ENCODE results near the gene YWHAB.
"Not testable (repeated sequence)": the region's sequence is repeated elsewhere in the genome, so short reads cannot be mapped to it uniquely, and the experiment has no call there.

YWHAB gene

GRCh38 chr20:44856856-44857448 is 28.6 kb upstream of the YWHAB start:
- DNase-seq (ENCODE audit: low read depth): no peak
- H3K4me3 ChIP-seq (ENCODE audit: low read length): no peak overlapping the region
- TF ChIP-seq CTCF (conservative IDR thresholded peaks at IDR 0.05; ENCODE audit: low read length): no peak

GRCh38 chr20:44858606-44859360 is 26.7 kb upstream of the YWHAB start:
- no peak overlapping the region for H3K4me3 ChIP-seq (ENCODE audit: low read length)
- DNase-seq (ENCODE audit: low read depth): no peak
- no peak for TF ChIP-seq CTCF (conservative IDR thresholded peaks at IDR 0.05; ENCODE audit: low read length)

- TF ChIP-seq CTCF (conservative IDR thresholded peaks at IDR 0.05; ENCODE audit: low read length): no peak
- no peak overlapping the region for H3K4me3 ChIP-seq (ENCODE audit: low read length)
- peak; percentile 91 for DNase-seq (ENCODE audit: low read depth)
These were observed 23.9 kb upstream of the YWHAB start for GRCh38 chr20:44861531-44862006.

GRCh38 chr20:44862286-44862685 is 23.2 kb upstream of the YWHAB start:
- no peak for TF ChIP-seq CTCF (conservative IDR thresholded peaks at IDR 0.05; ENCODE audit: low read length)
- no peak for DNase-seq (ENCODE audit: low read depth)
- H3K4me3 ChIP-seq (ENCODE audit: low read length): no peak overlapping the region

- H3K4me3 ChIP-seq (ENCODE audit: low read length); DNase-seq (ENCODE audit: low read depth): not testable (repeated sequence)
These were observed 22.0 kb upstream of the YWHAB start for GRCh38 chr20:44863365-44864084.

GRCh38 chr20:44864493-44864892 is 21.0 kb upstream of the YWHAB start:
- H3K4me3 ChIP-seq (ENCODE audit: low read length); DNase-seq (ENCODE audit: low read depth): not testable (repeated sequence)

GRCh38 chr20:44866703-44867335 is 18.7 kb upstream of the YWHAB start:
- H3K4me3 ChIP-seq (ENCODE audit: low read length): no peak overlapping the region
- peak; percentile 17 for DNase-seq (ENCODE audit: low read depth)
- no peak for TF ChIP-seq CTCF (conservative IDR thresholded peaks at IDR 0.05; ENCODE audit: low read length)
